ENCODE results near the gene TCF19.

The TCF19 gene

GRCh38 chr6:31114970-31115849 lies 43.2 kb upstream of the TCF19 start:
- TF ChIP-seq CTCF (IDR thresholded peaks at IDR 0.05) (no peak), ZFX (IDR thresholded peaks at IDR 0.05; ENCODE audit: borderline replicate concordance) (no peak)
- H3K27ac ChIP-seq = no peak overlapping the region

- no peak overlapping the region for H3K27ac ChIP-seq
- no peak for TF ChIP-seq ZFX (IDR thresholded peaks at IDR 0.05; ENCODE audit: borderline replicate concordance)
- TF ChIP-seq CTCF (IDR thresholded peaks at IDR 0.05) = no peak
These were observed 42.3 kb upstream of the TCF19 start for GRCh38 chr6:31115941-31116560.

- no peak overlapping the region for H3K27ac ChIP-seq
- TF ChIP-seq CTCF (IDR thresholded peaks at IDR 0.05) (no peak), ZFX (IDR thresholded peaks at IDR 0.05; ENCODE audit: borderline replicate concordance) (no peak)
These were observed 41.6 kb upstream of the TCF19 start for GRCh38 chr6:31116661-31117385.

GRCh38 chr6:31118178-31118577 lies 40.2 kb upstream of the TCF19 start:
- TF ChIP-seq ZFX (IDR thresholded peaks at IDR 0.05; ENCODE audit: borderline replicate concordance) (no peak), CTCF (IDR thresholded peaks at IDR 0.05) (no peak)
- H3K27ac ChIP-seq = no peak overlapping the region

GRCh38 chr6:31120151-31120915 lies 38.1 kb upstream of the TCF19 start, which contains the start of gene CDSN:
Gene CDSN, minus strand, starts transcription at chr6:31120446. Its CDS starts 27 bp downstream, at chr6:31120419.
- no peak within 1 kb of the TSS for H3K27ac ChIP-seq
- TF ChIP-seq CTCF (IDR thresholded peaks at IDR 0.05) (no peak), ZFX (IDR thresholded peaks at IDR 0.05; ENCODE audit: borderline replicate concordance) (no peak)

GRCh38 chr6:31121131-31121790 lies 37.1 kb upstream of the TCF19 start:
- no peak for TF ChIP-seq ZFX (IDR thresholded peaks at IDR 0.05; ENCODE audit: borderline replicate concordance)
- H3K27ac ChIP-seq = no peak overlapping the region
